Thoracic aorta (tissue), 2 donors: ENCODE measurements around the gene MCCC1. TPM values are rescaled to one million over a fixed set of nuclear protein-coding genes. Genes with fewer than 3 reads are reported as not detected.

Experiments
- ATAC-seq: fragments of 150-250 bp; one replicate; pipeline ENCODE4 v1.8.0; 2017; ENCODE audit warnings: low read depth; ENCODE audit not compliant: insufficient number of reproducible peaks, low FRiP score
- DNase-seq: peaks from one replicate; pipeline ENCODE4 v3.0.0-alpha.2; 2020; ENCODE audit warnings: low spot score
- H3K27ac ChIP-seq, 2 donors: fragments of 200-600 bp; sonication (generic); 1 replicate in 1 of 2; 2 replicates in 1 of 2; pipeline ENCODE4 v1.5.1; 2016; ENCODE audit warnings: mild to moderate bottlenecking in 2 of 2, moderate library complexity in 2 of 2
- H3K27me3 ChIP-seq: fragments of 200-600 bp; sonication (generic); replicated peaks from 2 replicates; pipeline ENCODE4 v1.6.0; 2016; ENCODE audit warnings: mild to moderate bottlenecking; ENCODE audit not compliant: insufficient read depth
- H3K36me3 ChIP-seq: fragments of 200-600 bp; sonication (generic); one replicate; pipeline ENCODE4 v1.5.1; 2016
- H3K4me1 ChIP-seq, 2 donors: fragments of 200-600 bp; sonication (generic); 1 replicate in 1 of 2; 2 replicates in 1 of 2; pipeline versions ENCODE4 v1.5.1 to v1.6.0; 2016; ENCODE audit warnings: low read depth in 2 of 2, mild to moderate bottlenecking in 1 of 2; ENCODE audit not compliant: control insufficient read depth in 1 of 2
- H3K4me3 ChIP-seq: fragments of 200-600 bp; sonication (generic); 2 replicates; pipeline ENCODE4 v1.5.1; 2016; ENCODE audit warnings: mild to moderate bottlenecking
- H3K9me3 ChIP-seq: fragments of 200-600 bp; sonication (generic); 2 replicates; pipeline ENCODE4 v1.5.1; 2016
- total RNA-seq, 2 donors: library from RNA; depleted of rRNA; stranded (reverse); fragments of >200 nt; gene quantifications; one replicate each; pipeline versions ENCODE4 v1.1.0 to v1.2.3, GENCODE V29; 2016
- TF ChIP-seq, protein P1 (sequence below): fragments of 200-600 bp; sonication (generic); IDR thresholded peaks from one replicate; pipeline ENCODE4 v1.5.1; 2019; ENCODE audit warnings: antibody characterized with exemption

Gene MCCC1
- total RNA-seq, 2 donors from 2014 or later, result 23.4 to 28.5 TPM

DNA sequence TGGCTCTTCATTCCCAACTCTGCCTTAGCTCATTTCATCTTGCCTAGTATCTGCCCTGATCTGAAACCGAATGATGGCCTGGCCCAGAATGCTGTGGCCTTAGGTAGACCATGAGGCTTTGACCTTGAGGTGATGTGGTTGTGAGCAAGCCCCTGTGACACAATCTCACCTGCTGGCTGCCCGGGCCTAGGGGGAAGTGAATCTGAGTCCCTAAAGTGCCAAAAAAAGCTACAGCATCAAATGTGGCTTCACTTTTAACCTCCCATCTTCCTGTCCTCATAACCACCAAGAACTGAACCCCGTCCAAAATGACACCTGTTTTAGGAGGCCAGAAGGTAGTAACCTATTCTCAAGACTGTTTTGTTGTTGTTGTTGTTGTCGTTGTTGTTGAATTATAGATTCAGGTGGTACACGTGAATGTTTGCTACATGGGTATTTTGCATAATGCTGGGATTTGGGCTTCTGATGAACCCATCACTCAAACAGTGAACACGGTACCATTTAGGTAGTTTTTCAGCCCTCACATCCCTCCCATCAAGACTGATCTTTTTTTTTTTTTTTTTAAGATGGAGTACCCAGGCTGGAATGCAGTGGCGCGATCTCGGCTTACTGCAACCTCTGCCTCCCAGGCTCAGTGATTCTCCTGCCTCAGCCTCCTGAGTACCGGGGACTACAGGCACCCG is 54.6 kb downstream of the MCCC1 start:
- Histone ChIP-seq H3K27ac (no peak overlapping the region), H3K36me3 (peaks cover 6% of the 10 kb centered on the region), H3K27me3 (no peaks in the 10 kb centered on the region), H3K4me3 (no peak overlapping the region), H3K4me1 (peaks cover 4 to 7% of the 10 kb centered on the region in 2 donors), H3K9me3 (no peaks in the 10 kb centered on the region)
- DNase-seq, result no peak
- TF ChIP-seq, protein P1, sequence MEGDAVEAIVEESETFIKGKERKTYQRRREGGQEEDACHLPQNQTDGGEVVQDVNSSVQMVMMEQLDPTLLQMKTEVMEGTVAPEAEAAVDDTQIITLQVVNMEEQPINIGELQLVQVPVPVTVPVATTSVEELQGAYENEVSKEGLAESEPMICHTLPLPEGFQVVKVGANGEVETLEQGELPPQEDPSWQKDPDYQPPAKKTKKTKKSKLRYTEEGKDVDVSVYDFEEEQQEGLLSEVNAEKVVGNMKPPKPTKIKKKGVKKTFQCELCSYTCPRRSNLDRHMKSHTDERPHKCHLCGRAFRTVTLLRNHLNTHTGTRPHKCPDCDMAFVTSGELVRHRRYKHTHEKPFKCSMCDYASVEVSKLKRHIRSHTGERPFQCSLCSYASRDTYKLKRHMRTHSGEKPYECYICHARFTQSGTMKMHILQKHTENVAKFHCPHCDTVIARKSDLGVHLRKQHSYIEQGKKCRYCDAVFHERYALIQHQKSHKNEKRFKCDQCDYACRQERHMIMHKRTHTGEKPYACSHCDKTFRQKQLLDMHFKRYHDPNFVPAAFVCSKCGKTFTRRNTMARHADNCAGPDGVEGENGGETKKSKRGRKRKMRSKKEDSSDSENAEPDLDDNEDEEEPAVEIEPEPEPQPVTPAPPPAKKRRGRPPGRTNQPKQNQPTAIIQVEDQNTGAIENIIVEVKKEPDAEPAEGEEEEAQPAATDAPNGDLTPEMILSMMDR, result no peak
- no peak for ATAC-seq

- ATAC-seq (no peak), DNase-seq (no peak)
- Histone ChIP-seq H3K27me3 (no peaks in the 10 kb centered on the region), H3K9me3 (no peaks in the 10 kb centered on the region), H3K4me1 (peaks cover 4 to 7% of the 10 kb centered on the region in 2 donors), H3K36me3 (peaks cover 27% of the 10 kb centered on the region), H3K27ac (no peak overlapping the region), H3K4me3 (no peak overlapping the region)
- TF ChIP-seq, protein P1, result no peak
Measured at GRCh38 chr3:183038757-183039156, 60.5 kb downstream of the MCCC1 start.

- ATAC-seq (no peak), DNase-seq (no peak)
- TF ChIP-seq, protein P1, result no peak
- H3K4me1 ChIP-seq, result peaks cover 4 to 7% of the 10 kb centered on the region in 2 donors
- no peaks in the 10 kb centered on the region for H3K27me3 ChIP-seq
- no peaks in the 10 kb centered on the region for H3K9me3 ChIP-seq
- no peak overlapping the region for H3K27ac ChIP-seq
- H3K4me3 ChIP-seq, result no peak overlapping the region
- H3K36me3 ChIP-seq, result peaks cover 27% of the 10 kb centered on the region
Measured at GRCh38 chr3:183038221-183038620, 61.1 kb downstream of the MCCC1 start.

- DNase-seq, result no peak
- Histone ChIP-seq H3K27ac (no peak overlapping the region), H3K27me3 (no peaks in the 10 kb centered on the region), H3K4me3 (no peak overlapping the region), H3K9me3 (no peaks in the 10 kb centered on the region), H3K4me1 (no peaks in the 10 kb centered on the region), H3K36me3 (peaks cover 45% of the 10 kb centered on the region)
- TF ChIP-seq, protein P1, result no peak
- ATAC-seq, result no peak
Measured at GRCh38 chr3:183033746-183034145, 65.5 kb downstream of the MCCC1 start.

- Histone ChIP-seq H3K9me3 (no peaks in the 10 kb centered on the region), H3K27me3 (no peaks in the 10 kb centered on the region), H3K4me1 (no peaks in the 10 kb centered on the region), H3K36me3 (peaks cover 47% of the 10 kb centered on the region), H3K27ac (no peak overlapping the region), H3K4me3 (no peak overlapping the region)
- TF ChIP-seq, protein P1, result no peak
- ATAC-seq (no peak), DNase-seq (no peak)
Measured at GRCh38 chr3:183032880-183033555, 66.3 kb downstream of the MCCC1 start.
